HG02642 (cell line): ENCODE results near the gene PPP1R18.

ENCODE experiments used
- ATAC-seq: cut with Tn5 transposase; IDR thresholded peaks from one replicate; pipeline ENCODE4 v1.9.1; 2021; ENCODE audit warnings: mild to moderate bottlenecking; ENCODE audit not compliant: unreplicated experiment, poor library complexity

Gene PPP1R18

DNA sequence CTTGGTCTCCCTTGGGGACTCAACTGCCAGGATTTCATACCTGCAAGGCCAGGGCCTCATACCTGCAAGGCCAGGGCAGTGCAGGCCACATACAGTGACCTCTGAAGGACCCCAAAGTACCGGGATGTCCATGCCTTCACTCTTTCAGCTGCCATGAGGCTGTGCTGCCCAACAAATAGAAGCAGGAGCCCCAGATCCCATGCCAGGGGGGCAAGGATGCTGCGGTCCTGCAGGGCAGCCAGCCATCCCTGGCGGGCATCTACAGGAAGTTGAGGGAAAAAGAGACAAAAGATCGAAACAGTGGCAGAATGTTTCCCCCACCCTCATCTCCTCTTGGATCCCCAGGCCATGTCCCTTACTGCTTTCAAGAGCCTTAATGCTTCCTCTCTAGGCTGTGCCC is 3.5 kb upstream of the PPP1R18 start:
- ATAC-seq = no peak

DNA sequence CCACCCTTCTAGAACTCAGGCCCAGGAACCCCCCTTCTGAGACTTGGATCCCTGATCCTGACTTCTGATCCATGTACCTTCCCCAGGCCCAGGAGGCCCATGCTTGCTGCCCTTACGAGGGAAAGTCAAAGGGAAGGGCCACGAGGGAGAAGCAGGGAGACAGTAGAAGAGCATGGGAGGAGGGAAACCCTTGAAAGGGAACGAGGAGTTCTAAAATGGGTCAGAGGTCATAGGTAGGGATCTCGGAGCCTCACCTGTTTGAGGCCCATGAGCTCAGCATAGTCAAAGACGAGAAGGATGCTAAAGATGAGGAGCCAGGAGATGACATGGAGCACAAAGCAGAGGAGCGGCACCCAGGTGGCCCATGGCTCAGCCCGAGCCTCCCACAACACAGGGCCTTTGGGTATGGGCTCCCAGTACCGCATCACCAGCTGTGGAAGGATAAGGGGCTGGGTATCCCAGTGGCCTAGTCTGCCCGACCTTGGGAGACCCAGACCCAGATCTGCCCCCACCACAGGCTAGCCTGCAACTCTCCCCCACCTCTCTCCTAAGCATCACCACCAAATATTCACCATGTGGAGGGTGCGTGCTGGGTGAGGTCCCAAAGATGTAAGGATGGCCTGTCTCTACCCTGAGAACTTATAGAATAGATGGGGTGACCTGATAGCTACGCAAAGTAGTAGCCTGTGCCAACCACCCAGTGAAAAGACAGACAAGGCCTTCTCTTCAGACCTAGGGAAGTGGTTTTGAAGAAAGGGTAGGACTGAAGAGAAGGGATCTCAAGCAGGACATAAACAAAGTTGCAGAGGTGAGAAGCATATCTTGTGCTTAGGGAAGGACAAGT is 2.8 kb upstream of the PPP1R18 start:
- no peak for ATAC-seq

DNA sequence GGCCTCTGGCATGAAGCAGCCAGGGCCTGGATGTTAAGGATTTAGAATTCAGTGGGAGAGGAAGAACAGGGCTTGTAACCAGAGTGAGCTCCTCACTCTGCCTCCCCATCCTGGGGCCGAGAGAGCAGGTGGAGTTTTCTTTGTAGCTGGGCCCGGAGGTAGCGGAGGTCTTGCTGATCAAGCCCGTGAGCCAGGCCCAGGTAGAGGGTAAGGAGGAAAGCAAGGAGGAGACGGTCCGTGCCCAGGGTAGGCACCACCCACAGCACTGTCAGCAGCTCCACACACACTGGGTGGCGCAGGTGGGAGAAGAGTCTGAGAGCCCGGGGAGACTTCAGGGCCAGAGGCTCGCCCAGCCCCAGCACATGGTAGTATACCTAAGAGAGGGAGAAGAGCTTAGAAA is 2.1 kb upstream of the PPP1R18 start:
- ATAC-seq = no peak

DNA sequence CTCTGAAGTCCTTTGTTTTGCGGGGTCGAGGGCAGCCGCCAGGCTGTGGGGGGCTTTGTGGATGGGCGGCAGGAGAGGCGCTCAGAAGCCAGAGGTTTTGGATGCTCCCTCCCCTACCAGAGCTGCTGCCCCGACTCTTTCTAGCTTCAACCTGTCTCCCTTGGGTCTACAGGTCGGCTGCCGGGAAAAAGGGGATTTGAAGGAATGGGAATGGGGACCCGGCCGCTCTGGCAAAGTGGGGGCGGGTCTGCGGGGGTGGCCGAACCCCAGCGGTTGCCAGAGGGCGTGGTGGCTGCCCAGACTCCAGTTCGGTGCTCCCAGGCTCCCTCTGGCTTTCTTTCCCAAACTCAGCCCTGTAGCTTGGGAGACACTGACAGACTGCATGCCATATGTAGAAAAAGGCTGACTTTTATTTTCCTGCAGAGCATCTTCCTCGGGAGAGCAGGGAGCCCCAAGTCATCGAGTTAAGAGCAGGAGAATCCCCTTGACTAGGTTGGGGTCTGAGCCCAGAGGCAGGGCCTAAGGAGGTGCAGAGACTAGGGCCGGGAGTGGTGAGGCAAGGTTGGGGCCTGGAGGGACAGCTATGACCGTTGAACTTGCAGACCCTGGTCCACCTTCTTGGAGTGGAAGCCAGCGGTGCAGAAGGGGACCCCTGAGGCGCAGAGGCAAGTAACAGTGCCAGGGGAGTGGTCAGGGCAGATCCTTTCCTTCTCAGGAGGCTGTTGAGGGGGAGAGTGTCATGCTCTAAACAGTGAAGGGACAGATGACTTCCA is 1.4 kb upstream of the PPP1R18 start:
- ATAC-seq = no peak

DNA sequence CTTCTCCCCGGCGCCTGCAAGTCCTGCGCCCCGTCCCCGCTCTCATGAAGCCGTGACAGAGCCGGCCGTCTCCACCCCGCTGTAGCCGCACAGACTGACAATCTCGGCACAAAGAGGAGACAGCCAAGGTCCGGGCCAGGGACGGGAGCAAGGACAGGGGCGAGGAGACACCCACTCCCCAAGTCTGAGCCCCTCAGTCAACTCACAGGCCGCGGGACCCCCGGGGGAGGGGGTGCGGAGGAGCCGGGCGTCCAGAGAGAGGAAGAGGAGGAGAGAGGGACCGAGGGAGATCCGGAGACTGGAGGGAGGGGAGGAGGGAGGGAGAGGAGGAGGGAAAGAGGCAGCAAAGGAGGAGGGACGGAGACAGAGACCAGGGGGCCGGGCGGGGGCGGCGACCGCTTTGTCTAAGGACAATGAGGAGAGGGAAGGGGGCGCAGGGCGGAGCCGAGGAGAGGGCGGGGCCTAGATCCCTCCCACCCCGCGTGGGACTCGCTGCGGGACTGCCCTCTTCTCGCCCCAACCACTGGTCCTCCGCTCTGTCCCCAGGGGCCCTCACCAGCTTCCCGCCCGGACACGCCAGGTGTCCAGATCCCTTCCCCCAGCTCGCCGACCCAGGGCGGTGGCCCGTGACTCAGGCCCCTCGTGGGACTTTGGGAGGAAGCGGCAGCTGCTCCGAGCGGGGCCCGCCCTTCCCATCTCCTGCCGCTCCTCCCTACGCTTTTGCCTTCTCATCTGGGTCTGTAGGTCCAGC is 638 bp upstream of the PPP1R18 start:
- ATAC-seq = peak; percentile 48

DNA sequence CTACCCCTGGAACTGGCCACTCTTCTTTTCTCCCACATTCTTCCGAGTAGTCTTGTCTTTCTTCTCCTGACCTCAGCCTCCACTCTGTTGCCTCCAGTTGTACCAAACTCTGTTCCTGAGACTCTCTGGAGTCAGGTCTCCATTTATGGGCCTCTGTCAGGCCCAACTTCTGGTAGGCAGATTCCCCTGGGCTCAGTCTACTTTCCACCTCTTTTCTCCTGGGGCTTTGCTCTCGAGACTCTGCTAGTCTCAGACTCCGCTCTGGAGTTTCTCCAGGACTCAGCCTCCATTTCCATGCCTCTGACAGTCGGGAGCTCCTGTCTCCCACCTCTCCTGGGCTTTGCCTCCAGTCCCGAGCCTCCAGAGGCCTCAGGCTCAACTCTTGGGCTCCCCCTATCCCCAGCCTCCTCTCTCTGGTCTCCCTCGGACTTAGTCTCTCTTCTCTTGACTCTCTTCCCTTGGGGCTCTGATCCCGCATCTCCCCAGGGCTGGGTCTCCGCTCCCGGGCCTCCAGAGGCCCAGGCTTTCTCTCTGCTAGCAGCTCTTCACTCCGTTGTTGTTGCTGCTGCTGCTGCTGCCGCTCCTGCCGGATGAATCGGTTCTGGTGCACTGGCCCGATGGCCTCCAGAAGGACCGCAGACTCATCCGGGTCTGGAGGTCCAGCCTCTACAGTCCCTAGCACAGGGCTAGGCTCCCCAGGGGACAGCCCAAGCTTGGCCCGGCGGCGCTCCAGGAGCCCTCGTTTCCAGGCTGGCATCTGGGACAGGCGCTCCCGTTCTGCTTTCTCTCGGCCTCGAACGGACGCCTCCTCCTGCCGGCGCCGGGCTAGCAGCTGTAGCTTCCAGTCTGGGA is 1.1 kb downstream of the PPP1R18 start:
- no peak for ATAC-seq

DNA sequence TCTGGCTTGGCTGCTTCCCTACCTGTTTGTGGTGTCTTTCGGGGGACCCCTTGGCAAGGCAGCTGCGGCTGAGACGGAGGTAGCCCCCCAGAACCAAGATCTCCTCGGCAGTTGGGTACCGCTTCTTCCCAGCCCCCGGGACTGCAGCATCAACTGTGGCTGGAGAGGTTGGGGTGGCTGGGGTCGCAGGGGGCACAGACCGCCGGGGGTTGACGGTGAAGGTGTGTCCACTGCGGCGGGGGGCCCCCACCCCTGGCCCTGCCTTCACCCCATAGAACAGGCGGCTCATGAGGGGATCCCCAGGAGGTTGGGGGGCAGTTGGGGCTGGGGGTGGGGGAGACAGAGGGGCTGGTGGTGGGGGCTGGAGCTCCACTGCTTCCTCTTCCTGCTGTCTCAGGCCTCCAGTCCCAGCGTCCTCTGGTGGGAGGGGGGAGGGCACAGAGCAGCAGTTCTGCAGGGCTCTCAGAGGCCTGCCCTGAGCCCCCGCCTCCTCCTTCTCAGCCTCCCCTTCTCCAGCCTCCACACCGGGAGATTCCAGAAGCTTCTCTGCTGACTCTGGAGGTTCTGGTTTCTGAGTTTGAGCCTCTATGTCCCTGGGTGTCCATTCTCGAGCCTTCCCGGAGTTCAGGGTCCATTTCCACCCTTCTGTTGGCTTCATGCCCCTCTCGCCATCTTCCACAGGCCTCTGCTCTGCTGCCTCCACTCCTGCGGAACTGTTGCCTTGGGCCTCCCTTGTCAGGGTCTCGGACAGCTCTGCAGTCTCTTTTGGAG is 1.9 kb downstream of the PPP1R18 start:
- no peak for ATAC-seq

DNA sequence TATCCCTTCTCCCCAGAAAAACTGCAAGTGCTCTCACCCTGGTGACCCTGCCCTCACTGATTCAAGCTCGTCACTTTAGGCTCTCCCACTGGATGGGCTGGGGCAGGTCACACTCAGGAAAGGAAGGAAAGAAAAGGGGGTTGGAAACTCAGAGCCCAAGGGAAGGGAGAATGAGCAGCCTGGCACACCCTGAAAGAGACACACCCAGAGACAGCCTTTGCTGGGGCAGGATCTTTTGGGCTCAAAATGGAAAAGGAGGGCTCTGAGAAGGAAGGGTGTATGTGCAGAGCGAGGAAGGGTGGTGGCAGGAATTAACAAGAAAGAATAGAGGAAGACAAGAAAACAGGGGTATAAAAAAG is 2.5 kb downstream of the PPP1R18 start:
- no peak for ATAC-seq

DNA sequence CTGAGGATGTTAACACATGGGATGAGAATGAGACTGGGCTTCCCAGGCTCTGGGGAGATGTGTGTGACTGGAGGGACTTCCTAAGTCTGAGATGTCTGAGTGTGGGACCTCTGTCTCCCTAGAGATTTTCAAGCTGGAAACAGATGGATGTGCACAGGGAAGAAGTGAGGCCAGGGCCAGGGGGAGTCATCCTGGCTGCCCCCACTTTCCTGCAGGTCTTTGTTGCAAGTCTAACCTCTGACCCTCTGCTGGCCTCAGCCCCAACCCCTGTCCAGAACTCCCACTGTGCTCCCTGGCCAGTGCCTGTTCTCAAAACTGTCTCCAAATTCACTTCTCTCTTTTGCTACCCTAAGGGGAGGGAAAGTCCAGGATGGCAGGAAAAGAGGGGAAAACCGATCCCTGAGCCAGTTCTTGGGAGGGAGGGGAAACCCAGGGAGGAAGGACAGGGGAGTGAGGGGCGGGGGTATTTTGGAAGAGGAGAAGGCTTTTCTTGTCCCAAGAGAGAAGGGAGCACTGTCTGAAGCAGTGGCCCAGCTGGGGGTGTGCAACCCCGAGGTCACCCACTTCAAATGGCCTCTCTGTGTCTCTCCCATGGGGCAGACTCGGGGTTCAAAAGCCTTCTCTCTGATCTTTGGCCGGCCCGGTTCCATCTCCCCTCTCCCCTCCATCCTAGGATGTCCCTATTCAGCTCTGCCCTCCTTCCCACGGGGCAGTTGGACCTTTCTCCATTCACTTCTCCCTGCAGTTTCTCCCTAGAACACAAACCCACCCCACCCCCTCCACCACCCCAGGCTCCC is 3.1 kb downstream of the PPP1R18 start:
- no peak for ATAC-seq

DNA sequence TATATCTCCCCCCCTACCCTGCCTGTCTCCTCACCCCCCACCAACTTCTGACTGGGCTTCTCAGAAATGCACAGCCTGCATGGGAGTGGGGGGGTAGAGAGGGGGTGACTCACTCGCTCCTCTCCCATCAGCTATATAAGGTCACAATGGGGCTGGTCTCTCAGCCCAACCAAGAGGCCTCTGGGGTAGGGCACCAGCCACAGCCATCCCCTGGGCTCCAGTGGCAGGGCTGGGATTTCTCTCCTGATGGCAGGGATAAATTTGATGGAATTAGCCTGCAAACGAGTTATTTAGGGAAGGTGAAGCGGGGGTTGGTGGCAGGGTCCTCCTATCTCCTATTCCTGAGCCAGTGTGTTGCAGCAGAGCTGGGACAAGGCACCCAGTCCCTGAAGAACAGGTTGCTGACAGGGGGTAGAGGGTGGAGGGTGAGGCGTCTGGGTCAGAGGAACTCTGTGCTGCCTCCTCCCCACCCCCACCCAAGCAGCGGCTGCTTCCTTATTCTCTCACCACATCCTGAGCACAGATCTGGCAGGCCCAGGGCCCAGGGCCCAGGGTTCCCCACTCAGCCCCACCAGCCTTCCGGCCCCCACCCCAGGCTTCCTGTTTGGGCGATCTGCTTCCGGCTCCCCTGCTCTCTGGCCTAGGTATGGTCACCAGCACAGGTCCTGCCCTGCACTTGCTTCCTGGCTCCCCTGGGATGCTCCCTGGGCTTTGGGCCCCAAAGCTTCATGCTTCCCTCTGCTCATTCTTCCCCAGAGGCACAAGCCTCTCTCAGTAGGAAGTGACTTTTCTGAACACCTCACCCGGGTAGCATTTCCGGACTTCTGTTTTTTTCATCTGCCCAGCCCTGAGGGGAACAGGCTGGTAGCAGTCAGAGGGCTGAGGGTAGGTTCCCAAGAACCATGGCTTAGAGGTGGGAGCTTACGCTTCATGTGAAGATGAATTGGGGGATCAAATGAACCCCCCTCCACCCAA is 4.0 kb downstream of the PPP1R18 start:
- peak; percentile 34 for ATAC-seq

DNA sequence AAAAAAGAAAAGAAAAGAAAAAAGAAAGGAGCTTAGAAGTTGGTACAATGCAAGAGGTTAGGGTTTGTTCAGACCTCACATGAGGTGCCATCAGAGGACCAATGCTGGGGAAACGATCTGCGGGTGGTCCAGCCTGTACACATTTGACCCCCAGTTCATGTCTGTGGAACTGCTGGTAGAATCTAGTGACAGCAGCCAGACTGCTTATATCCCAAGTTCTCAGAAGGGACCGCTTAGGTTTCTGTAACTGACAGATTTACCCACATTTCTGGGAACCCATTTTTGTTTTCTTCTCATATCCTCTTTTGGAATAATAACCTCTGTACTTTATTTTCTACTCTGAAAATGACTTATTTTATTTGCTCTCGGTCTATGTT is 4.7 kb downstream of the PPP1R18 start:
- no peak for ATAC-seq

DNA sequence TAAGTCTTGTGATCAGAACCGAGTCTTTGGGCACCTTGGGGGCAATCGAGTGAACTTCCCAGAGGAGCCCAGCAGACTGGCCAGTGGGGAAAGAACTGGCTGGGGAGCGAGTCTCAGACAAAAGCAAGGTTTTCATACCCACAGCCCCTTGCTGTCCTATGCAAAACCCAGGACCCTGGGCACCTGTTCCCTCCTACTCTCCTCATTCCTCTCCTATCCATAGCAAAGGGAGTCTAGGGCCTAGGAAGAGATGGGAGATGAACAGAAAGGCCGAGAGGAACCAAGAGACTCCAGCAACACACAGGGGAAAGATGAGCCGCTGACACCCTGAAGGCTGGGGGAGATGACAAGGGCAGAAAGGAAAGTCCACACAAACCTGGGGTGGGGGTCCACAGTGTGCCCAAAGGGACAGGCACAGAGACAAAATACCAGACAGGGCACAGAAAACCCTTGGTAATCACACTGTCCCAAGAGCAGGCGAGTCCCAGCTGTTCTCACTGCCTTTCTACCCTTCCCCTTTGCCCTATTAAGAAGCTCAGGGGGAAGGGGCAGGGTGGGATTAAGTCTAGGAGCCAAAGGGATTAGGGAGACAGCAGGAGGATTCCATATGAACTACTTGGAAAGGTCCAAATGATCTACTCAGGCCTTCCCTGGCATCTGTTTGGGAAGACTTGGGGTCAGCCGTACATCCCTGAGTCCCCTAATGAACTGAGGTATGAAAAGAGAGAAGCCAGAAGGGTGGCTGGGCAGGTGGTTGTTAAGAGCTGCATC is 6.5 kb downstream of the PPP1R18 start:
- no peak for ATAC-seq

DNA sequence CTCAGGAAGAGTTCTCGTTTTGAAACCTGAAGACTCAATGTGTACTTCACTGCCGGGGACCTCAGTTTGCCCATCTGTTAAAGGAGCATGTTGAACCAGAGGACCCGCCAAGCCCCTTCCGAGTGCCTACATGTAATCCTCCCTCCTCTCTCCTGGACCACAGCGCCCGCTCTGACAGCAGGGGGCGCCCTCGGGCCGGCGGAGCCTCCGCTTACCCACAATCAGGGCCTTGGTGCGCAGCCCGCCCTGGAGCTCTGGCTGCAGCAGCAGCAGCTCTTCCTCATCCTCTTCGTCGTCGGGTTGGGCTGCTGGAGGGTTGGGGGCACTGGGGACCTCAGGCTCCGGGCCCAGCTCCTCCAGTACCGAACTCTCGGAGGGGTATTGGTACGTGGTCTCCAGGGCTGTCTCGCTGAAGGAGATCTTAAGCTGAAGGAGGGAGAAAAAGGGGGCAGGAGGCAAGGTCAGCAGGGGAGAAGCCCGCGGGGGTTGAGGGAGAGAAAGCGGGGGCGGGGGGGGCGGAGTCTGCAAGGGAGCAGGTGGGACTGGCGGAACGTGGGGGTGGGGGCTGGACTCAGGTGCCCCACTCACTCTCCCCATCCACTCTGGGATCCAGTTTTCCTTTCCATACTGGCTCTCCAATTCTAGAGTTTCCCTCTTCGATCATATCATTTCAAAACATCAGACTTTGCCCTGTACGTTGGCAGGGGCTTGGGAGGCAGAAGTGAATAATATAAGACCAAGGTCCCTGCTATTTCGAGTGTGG is 7.3 kb downstream of the PPP1R18 start:
- ATAC-seq = peak; percentile 45

DNA sequence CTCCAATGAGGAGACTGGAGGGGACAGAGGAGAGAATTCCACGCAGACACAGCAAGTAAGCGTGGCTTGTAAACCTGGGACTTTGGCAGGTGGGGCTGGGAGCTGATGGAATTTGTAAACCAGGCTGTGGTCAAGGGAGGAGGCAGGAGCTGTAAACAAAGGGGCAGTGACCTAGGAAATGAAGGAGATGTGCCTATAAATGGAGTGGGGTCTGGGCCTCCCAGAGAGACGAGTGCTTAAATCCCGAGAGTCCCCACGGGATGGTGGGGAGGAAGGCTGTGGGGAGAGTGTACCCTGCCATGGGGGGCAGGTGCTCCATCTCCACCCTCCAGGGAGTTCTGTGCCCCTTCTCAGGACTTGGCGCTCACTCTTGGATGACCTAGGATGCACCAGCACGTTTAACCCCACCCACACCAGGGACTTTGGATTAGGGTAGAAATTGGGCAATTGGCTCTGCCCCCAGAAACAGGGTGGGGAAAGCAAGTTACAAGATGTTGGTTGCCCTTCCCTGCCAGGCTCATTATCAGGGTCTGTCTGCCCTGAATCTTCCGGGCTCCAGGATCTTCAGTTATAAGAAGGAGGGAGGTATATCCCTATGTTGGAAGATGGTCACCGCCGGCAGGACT is 9.7 kb downstream of the PPP1R18 start:
- ATAC-seq = no peak

DNA sequence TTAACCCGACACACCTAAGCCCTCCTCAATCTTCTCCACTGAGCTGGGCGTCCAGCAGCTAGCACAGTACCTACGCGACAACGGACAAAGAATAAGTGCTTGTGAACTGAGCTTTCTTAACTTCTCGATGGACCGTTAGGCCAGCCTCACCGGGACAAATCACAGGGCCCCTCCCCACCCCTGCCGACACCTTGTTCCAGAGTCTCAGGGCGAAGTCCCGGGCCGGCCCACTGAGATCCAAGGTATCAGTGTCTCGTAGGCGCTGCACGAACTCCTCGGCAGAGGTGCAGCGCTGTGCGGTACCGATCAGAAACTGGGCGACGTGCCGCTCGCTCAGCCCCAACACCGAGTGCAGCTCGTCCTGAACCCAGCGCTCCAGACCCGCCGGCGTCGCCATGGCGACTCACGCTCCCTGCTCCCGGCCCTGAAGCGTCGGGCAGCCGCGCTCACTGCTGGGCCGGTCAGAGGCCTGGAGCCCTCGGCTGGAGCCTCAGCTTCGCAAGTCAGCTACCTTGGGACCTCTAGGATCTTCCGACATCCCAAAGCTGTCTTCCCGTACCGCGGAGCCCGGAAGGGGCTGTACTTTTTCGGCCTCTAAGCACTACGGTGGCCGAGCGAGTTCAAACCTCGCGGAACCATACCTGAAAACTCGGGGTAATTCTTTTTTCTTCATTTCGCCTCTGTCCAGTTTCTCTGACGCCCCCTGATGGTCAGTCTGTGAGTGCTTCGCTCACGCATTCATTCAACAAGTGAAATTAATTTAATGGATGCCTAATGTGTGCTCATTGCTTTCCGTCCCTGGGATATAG is 13.8 kb downstream of the PPP1R18 start, which contains the start of gene DHX16:
Gene DHX16 (minus strand): TSS at position 562 of the 809 bp plus-strand sequence. CDS start 165 bp downstream, at position 397.
- ATAC-seq = peak; percentile 78
